H9 (cell line): ENCODE data around the gene GRB2. TPM values are rescaled to one million over a fixed set of nuclear protein-coding genes. Genes with fewer than 3 reads are reported as not detected.
A peak's percentile ranks its signal among the peaks of the same experiment; 100 is the strongest.

ENCODE experiments used
- DNase-seq: peaks from one replicate; pipeline ENCODE4 v3.0.0-alpha.2; 2017
- H2AFZ ChIP-seq: one replicate; pipeline ENCODE4 v1.6.1; 2013; ENCODE audit warnings: mild to moderate bottlenecking, low read length, control low read depth, moderate library complexity
- H2AK5ac ChIP-seq: 2 replicates; pipeline ENCODE4 v1.6.1; 2013; ENCODE audit warnings: low read length, control low read depth, mixed read lengths; ENCODE audit not compliant: insufficient read length
- H2BK120ac ChIP-seq: one replicate; pipeline ENCODE4 v1.6.1; 2013; ENCODE audit warnings: low read depth, mild to moderate bottlenecking, low read length, control low read depth, inconsistent platforms; ENCODE audit not compliant: poor library complexity, severe bottlenecking
- H2BK12ac ChIP-seq: 2 replicates; pipeline ENCODE4 v1.6.1; 2013; ENCODE audit warnings: low read length, control low read depth, mixed read lengths, low read depth; ENCODE audit not compliant: insufficient read length
- H2BK15ac ChIP-seq: 2 replicates; pipeline ENCODE4 v1.6.1; 2013; ENCODE audit warnings: low read depth, low read length, control low read depth
- H2BK20ac ChIP-seq: one replicate; pipeline ENCODE4 v1.6.1; 2013; ENCODE audit warnings: low read depth, mild to moderate bottlenecking, low read length, control low read depth, inconsistent platforms; ENCODE audit not compliant: poor library complexity, severe bottlenecking
- H2BK5ac ChIP-seq: 2 replicates; pipeline ENCODE4 v1.6.1; 2013; ENCODE audit warnings: low read length, control low read depth, mixed read lengths; ENCODE audit not compliant: insufficient read length
- H3K14ac ChIP-seq: 2 replicates; pipeline ENCODE4 v1.6.1; 2013; ENCODE audit warnings: low read length, control low read depth; ENCODE audit not compliant: insufficient read depth
- H3K18ac ChIP-seq: 2 replicates; pipeline ENCODE4 v1.6.1; 2013; ENCODE audit warnings: low read depth, mild to moderate bottlenecking, mixed read lengths, low read length, control low read depth; ENCODE audit not compliant: insufficient read length
- H3K23ac ChIP-seq: 2 replicates; pipeline ENCODE4 v1.6.1; 2013; ENCODE audit warnings: low read length, control low read depth, mixed read lengths, low read depth; ENCODE audit not compliant: insufficient read length
- H3K23me2 ChIP-seq: 2 replicates; pipeline ENCODE4 v1.6.1; 2013; ENCODE audit warnings: low read depth, mild to moderate bottlenecking, mixed read lengths, low read length, control low read depth; ENCODE audit not compliant: insufficient read length, poor library complexity, severe bottlenecking
- H3K27ac ChIP-seq: 2 replicates; pipeline ENCODE4 v1.5.1; 2013; ENCODE audit warnings: low read length, control low read depth, mixed read lengths, low read depth; ENCODE audit not compliant: insufficient read length
- H3K27me3 ChIP-seq: 2 replicates; pipeline ENCODE4 v1.6.1; 2013; ENCODE audit warnings: low read length, control low read depth, inconsistent platforms; ENCODE audit not compliant: insufficient read depth
- H3K4ac ChIP-seq: 2 replicates; pipeline ENCODE4 v1.6.1; 2013; ENCODE audit warnings: low read depth, mild to moderate bottlenecking, control low read depth, inconsistent platforms, low read length, moderate library complexity
- H3K4me1 ChIP-seq: 2 replicates; pipeline ENCODE4 v1.6.1; 2013; ENCODE audit warnings: low read length, control low read depth, inconsistent platforms; ENCODE audit not compliant: insufficient read depth
- H3K4me2 ChIP-seq: 2 replicates; pipeline ENCODE4 v1.6.1; 2013; ENCODE audit warnings: low read length, control low read depth, mixed read lengths; ENCODE audit not compliant: insufficient read length, insufficient read depth
- H3K56ac ChIP-seq: 2 replicates; pipeline ENCODE4 v1.6.1; 2013; ENCODE audit warnings: low read depth, mild to moderate bottlenecking, mixed read lengths, low read length, control low read depth; ENCODE audit not compliant: insufficient read length
- H3K79me1 ChIP-seq: 2 replicates; pipeline ENCODE4 v1.6.1; 2013; ENCODE audit warnings: low read depth, mild to moderate bottlenecking, moderate library complexity, low read length, control low read depth, inconsistent platforms; ENCODE audit not compliant: insufficient read depth, poor library complexity, severe bottlenecking
- H3K79me2 ChIP-seq: 2 replicates; pipeline ENCODE4 v1.6.1; 2013; ENCODE audit warnings: low read length, control low read depth, inconsistent platforms; ENCODE audit not compliant: insufficient read depth
- H3K9ac ChIP-seq: 2 replicates; pipeline ENCODE4 v1.6.1; 2013; ENCODE audit warnings: low read length, control low read depth, mixed read lengths; ENCODE audit not compliant: insufficient read length; ENCODE audit errors: extremely low read depth
- H3K9me3 ChIP-seq: one replicate; pipeline ENCODE4 v1.6.1; 2013; ENCODE audit warnings: low read depth, low read length, inconsistent platforms; ENCODE audit not compliant: control insufficient read depth
- H3T11ph ChIP-seq: one replicate; pipeline ENCODE4 v1.6.1; 2013; ENCODE audit warnings: mild to moderate bottlenecking, low read length, control low read depth, inconsistent platforms
- H4K20me1 ChIP-seq: one replicate; pipeline ENCODE4 v1.6.1; 2013; ENCODE audit not compliant: control insufficient read depth, insufficient read length, insufficient read depth
- H4K5ac ChIP-seq: 2 replicates; pipeline ENCODE4 v1.6.1; 2013; ENCODE audit warnings: low read depth, mild to moderate bottlenecking, mixed read lengths, low read length, control low read depth; ENCODE audit not compliant: insufficient read length
- H4K8ac ChIP-seq: replicated peaks from 2 replicates; pipeline ENCODE4 v1.6.1; 2013; ENCODE audit warnings: low read length, control low read depth, mixed read lengths, low read depth; ENCODE audit not compliant: insufficient read length
- H4K91ac ChIP-seq: 2 replicates; pipeline ENCODE4 v1.6.1; 2013; ENCODE audit warnings: low read depth, mild to moderate bottlenecking, moderate library complexity, mixed read lengths, low read length, control low read depth; ENCODE audit not compliant: insufficient read length
- H3K27ac Mint-ChIP-seq, 3 experiments: 2 replicates in 2 of 3; 3 replicates in 1 of 3; pipeline ENCODE4 v1.8.0; 2020 to 2021; ENCODE audit warnings: mixed read lengths in 3 of 3, mild to moderate bottlenecking in 1 of 3, moderate library complexity in 1 of 3
- H3K27me3 Mint-ChIP-seq: 2 replicates; pipeline ENCODE4 v1.8.0; 2021; ENCODE audit warnings: low read depth, mild to moderate bottlenecking, moderate library complexity, mixed read lengths
- H3K36me3 Mint-ChIP-seq, 3 experiments: 2 replicates in 2 of 3; 3 replicates in 1 of 3; pipeline ENCODE4 v1.8.0; 2020 to 2021; ENCODE audit warnings: low read depth in 3 of 3, mixed read lengths in 3 of 3; ENCODE audit not compliant: insufficient read depth in 1 of 3
- H3K4me1 Mint-ChIP-seq, 2 experiments: 2 replicates each; pipeline ENCODE4 v1.8.0; 2020; ENCODE audit warnings: mixed read lengths in 2 of 2
- H3K4me3 Mint-ChIP-seq, 2 experiments: 2 replicates in 1 of 2; 3 replicates in 1 of 2; pipeline ENCODE4 v1.8.0; 2020 to 2021; ENCODE audit warnings: mild to moderate bottlenecking in 2 of 2, mixed read lengths in 2 of 2, moderate library complexity in 1 of 2
- H3K9me3 Mint-ChIP-seq, 2 experiments: 2 replicates in 1 of 2; 3 replicates in 1 of 2; pipeline ENCODE4 v1.8.0; 2020; ENCODE audit warnings: mild to moderate bottlenecking in 2 of 2, mixed read lengths in 2 of 2, moderate library complexity in 1 of 2
- WGBS: extraction: QIAGEN DNeasy Blood & Tissue Kit; methylation state at CpG from one replicate; pipeline ENCODE4 v1.1.7; 2013; ENCODE audit warnings: missing lambda C conversion rate, low lambda C conversion rate, mixed read lengths; ENCODE audit not compliant: insufficient read length; ENCODE audit errors: extremely low coverage; 5-methylcytosine and 5-hydroxymethylcytosine counted together
- total RNA-seq: library from RNA; stranded (reverse); gene quantifications from 2 replicates; pipeline ENCODE4 v1.2.1, GENCODE V29; 2021
- TF ChIP-seq, protein P1 (sequence below): fragments of 200-600 bp; sonication (generic); conservative IDR thresholded peaks from 3 replicates; pipeline ENCODE4 v1.8.0; 2021; ENCODE audit warnings: antibody characterized with exemption, mild to moderate bottlenecking

Gene GRB2
- total RNA-seq, 1 experiment from 2014 or later = 91.7 TPM

GRCh38 chr17:75344666-75345065 lies 60.8 kb downstream of the GRB2 start:
- Histone ChIP-seq H3K9me3 (no peaks in the 10 kb centered on the region), H4K5ac (no peak overlapping the region), H3K23me2 (peaks cover 6% of the 10 kb centered on the region), H3K23ac (no peak overlapping the region), H3K79me2 (peaks cover 8% of the 10 kb centered on the region; the same call in 1 of the 2 replicates), H3K4me1 (peaks cover 28% of the 10 kb centered on the region), H3K18ac (no peak overlapping the region), H3K79me1 (peaks cover 9% of the 10 kb centered on the region), H3K56ac (no peak overlapping the region), H3K9ac (no peak overlapping the region), H3K4ac (no peak overlapping the region), H2BK15ac (no peak overlapping the region), H3K27me3 (no peaks in the 10 kb centered on the region), H4K20me1 (no peaks in the 10 kb centered on the region), H2AFZ (no peak overlapping the region), H2BK120ac (no peak overlapping the region), H2BK12ac (no peak overlapping the region), H2AK5ac (no peak overlapping the region), H2BK20ac (no peak overlapping the region), H3T11ph (no peak overlapping the region), H2BK5ac (no peak overlapping the region), H3K14ac (no peak overlapping the region), H3K4me2 (peak overlapping the region; percentile 73), H4K8ac (no peak overlapping the region), H4K91ac (no peak overlapping the region), H3K27ac (no peak overlapping the region)
- Mint-ChIP-seq H3K4me3 (peak overlapping the region; percentile 32 to 61; a peak in 2 of 5 replicates), H3K27ac (peak overlapping the region; percentile 66 to 96 (median 85); a peak in 4 of 7 replicates), H3K36me3 (peaks cover 0 to 2% (median 0%) of the 10 kb centered on the region in 3 experiments; a peak in 1 of 7 replicates), H3K9me3 (no peaks in the 10 kb centered on the region), H3K27me3 (no peaks in the 10 kb centered on the region), H3K4me1 (peaks cover 61 to 76% of the 10 kb centered on the region in 2 experiments)
- TF ChIP-seq, protein P1, sequence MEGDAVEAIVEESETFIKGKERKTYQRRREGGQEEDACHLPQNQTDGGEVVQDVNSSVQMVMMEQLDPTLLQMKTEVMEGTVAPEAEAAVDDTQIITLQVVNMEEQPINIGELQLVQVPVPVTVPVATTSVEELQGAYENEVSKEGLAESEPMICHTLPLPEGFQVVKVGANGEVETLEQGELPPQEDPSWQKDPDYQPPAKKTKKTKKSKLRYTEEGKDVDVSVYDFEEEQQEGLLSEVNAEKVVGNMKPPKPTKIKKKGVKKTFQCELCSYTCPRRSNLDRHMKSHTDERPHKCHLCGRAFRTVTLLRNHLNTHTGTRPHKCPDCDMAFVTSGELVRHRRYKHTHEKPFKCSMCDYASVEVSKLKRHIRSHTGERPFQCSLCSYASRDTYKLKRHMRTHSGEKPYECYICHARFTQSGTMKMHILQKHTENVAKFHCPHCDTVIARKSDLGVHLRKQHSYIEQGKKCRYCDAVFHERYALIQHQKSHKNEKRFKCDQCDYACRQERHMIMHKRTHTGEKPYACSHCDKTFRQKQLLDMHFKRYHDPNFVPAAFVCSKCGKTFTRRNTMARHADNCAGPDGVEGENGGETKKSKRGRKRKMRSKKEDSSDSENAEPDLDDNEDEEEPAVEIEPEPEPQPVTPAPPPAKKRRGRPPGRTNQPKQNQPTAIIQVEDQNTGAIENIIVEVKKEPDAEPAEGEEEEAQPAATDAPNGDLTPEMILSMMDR = no peak
- peak; percentile 76 for DNase-seq
- WGBS = no CpG with 5 or more reads among the region's 5 CpGs
